HG03354 (cell line): ENCODE measurements around the gene FKBP3.
"Not testable (repeated sequence)": the region's sequence is repeated elsewhere in the genome, so short reads cannot be mapped to it uniquely, and the experiment has no call there.

Experiments
- ATAC-seq: cut with Tn5 transposase; IDR thresholded peaks from one replicate; pipeline ENCODE4 v1.9.1; 2021; ENCODE audit warnings: mild to moderate bottlenecking; ENCODE audit not compliant: unreplicated experiment, poor library complexity, severe bottlenecking

The FKBP3 gene

GRCh38 chr14:45134051-45134958, at the start of gene FKBP3:
Gene FKBP3 (minus strand): TSS chr14:45134481. CDS start chr14:45134456, 25 bp downstream.
- peak; percentile 93 for ATAC-seq

- no peak for ATAC-seq
Measured at GRCh38 chr14:45181806-45182205, 47.5 kb upstream of the FKBP3 start.

- no peak for ATAC-seq
Measured at GRCh38 chr14:45181329-45181728, 47.0 kb upstream of the FKBP3 start.

- no peak for ATAC-seq
Measured at GRCh38 chr14:45177076-45177475, 42.8 kb upstream of the FKBP3 start.

GRCh38 chr14:45169906-45170305, 35.6 kb upstream of the FKBP3 start:
- no peak for ATAC-seq

DNA sequence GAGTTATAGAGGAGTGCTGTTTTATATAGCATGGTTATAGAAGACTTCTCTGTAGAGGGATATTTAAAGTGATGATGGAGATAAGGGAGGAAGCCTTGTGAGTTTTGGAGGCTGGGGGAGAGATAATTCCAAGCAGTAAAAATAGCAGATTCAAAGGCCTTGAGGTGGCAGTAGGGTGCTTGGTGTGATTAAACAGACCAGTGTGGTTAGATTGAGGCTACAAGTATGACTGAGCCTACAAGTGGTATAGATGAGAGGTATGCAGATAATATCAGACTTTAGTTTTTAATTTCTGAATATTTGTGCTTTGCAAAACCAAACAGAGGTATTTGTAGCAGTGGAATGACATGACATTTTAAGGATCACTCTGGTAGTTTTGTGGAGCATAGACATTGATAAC, 21.8 kb upstream of the FKBP3 start:
- peak; percentile 71 for ATAC-seq

- ATAC-seq: no peak
Measured at GRCh38 chr14:45150386-45150890, 16.2 kb upstream of the FKBP3 start.

- no peak for ATAC-seq
Measured at GRCh38 chr14:45149602-45150001, 15.3 kb upstream of the FKBP3 start.

DNA sequence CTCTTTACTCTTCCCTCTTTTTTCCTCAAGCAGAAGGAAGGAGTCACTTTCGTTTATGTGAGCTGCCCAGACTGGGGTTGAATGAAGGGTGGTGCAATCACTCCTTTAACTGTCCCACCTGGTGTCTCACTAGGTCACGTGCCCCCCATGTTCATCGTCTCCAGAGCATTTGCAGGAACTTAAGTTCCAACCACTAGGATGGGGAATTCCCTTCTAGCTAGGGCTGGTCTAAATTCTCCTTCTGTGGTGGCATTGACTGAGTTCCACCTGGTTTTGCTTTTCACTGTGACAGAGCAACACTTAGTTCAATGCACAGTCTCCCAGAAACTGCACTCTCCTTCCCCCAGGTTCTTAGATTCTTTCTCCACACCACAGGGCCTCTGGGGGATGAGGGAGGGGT, 10.9 kb upstream of the FKBP3 start:
- peak; percentile 57 for ATAC-seq

DNA sequence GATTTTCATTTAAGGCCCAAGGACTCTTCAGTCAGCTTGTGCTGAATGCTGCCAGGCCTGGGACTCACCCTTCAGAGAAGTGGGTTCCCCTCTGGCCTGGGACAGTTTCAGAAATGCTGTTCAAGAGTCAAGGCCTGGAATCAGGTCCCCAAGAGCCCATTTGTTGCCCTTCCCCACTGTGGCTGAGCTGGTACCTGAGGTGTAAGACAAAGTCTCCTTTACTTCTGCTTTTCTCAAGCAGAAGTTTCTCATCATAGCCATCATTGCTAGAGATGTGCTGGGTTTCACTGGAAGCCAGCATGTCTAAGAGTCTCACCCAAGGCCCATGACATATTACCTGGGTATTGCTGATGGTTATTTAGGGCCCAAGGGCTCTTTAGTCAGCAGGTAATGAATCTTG, 10.4 kb upstream of the FKBP3 start:
- ATAC-seq: peak; percentile 31

GRCh38 chr14:45142083-45142482, 7.8 kb upstream of the FKBP3 start:
- ATAC-seq: not testable (repeated sequence)

DNA sequence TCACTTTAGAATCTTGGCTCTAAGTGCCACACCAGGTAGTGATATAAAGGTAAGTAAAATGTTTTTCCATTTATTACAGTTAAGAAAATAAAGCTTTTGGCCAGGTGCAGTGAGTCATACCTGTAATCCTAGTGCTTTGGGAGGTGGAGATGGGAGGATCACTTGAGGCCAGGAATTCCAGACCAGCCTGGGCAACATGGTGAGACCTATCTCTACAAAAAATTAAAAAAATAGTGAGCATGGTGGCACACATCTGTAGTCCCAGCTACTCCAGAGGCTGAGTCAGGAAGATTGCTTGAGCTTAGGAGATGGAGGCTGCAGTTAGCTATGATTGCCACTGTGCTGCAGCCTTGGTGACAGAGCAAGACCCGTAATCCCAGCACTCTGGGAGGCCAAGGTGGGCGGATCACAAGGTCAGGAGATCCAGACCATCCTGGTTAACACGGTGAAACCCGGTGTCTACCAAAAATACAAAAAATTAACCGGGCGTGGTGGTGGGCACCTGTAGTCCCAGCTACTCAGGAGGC, 6.4 kb upstream of the FKBP3 start:
- ATAC-seq: no peak

- no peak for ATAC-seq
Measured at GRCh38 chr14:45136399-45136798, 2.1 kb upstream of the FKBP3 start.

GRCh38 chr14:45135659-45136395, 1.5 kb upstream of the FKBP3 start, which contains the start of gene FANCM:
Gene FANCM (plus strand): TSS chr14:45135930. CDS start chr14:45136032, 102 bp downstream.
- ATAC-seq: peak; percentile 38

GRCh38 chr14:45135156-45135555, 875 bp upstream of the FKBP3 start:
- no peak for ATAC-seq

- no peak for ATAC-seq
Measured at GRCh38 chr14:45133683-45134050, 614 bp downstream of the FKBP3 start.

DNA sequence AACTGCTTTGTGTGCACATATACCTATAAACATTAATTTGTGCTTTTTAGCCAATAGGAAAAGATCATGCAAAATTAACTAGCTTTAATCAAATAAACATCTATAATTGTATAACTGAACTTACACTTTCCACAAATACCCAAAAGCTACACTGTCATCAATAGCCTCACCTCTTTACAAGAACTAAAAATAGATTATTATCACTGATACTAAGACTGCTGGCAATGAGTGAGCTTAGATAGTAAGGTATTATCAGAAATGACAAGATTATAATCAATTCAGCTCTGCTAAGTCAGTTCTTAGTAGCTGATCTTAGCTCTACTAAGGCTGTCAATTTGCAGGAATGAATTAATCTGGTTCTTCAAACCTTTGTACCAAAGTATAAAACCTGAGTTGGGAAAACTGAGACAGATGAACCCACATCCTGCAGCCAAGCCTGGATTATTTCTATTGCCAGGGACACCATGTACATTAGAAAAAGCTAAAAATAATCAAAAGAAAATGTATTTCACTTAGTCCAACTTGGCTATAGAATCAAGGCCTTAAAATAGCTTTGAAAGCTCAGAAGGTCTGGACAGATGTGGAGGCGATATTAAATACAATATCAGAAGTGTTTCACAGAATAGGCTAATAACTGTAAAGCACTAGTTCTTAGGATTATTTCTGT, 5.2 kb downstream of the FKBP3 start:
- no peak for ATAC-seq

GRCh38 chr14:45125754-45126153, 8.5 kb downstream of the FKBP3 start:
- no peak for ATAC-seq

DNA sequence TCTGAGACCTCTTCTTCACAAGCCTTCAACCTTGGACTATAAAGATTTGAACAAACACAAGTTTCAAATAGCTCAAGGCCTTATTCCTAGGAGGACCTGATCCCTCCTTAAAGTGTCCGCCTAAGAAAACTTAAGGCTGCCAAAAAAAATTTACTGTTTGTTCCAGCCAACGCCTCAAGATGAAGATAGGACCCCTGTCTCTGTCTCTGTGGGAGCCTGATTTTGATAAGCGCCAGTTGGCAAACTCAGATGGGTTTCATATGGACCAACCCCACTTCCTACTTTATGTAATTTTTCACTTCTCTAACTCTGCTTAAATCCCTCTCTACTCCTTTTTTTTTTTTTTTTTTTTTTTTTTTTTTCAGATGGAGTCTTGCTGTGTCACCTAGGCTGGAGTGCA, 11.0 kb downstream of the FKBP3 start:
- ATAC-seq: no peak

- ATAC-seq: no peak
Measured at GRCh38 chr14:45120096-45120495, 14.2 kb downstream of the FKBP3 start.
